H1 (cell line): ENCODE results near the gene DACT3. TPM values are rescaled to one million over a fixed set of nuclear protein-coding genes. Genes with fewer than 3 reads are reported as not detected.

Source experiments
- CTCF ChIA-PET: fragments of 300-600 bp; sonication (Branson Sonifier 250); formaldehyde crosslinking; loops from one replicate; lab custom pipeline; 2021; ENCODE audit not compliant: partially characterized antibody; lab: Charles Lee
- POLR2A ChIA-PET: fragments of 300-600 bp; sonication (Branson Sonifier 250); formaldehyde crosslinking; loops from one replicate; lab custom pipeline; 2021; ENCODE audit warnings: inconsistent platforms; ENCODE audit not compliant: partially characterized antibody; lab: Charles Lee
- DNase-seq, 2 experiments: peaks; one replicate each; pipeline versions ENCODE4 v3.0.0 to v3.0.0-alpha.2; 2010 to 2022; ENCODE audit warnings: low spot score in 2 of 2, low read depth in 1 of 2, mixed read lengths in 1 of 2
- FAIRE-seq: peaks from 2 replicates; lab custom pipeline; 2011; peaks lifted over from hg19 to GRCh38; lab: Jason Lieb, UNC
- H2AFZ ChIP-seq: 2 replicates; pipeline ENCODE4 v1.8.1; 2012; ENCODE audit warnings: low read length, inconsistent platforms
- H2AK5ac ChIP-seq: 2 replicates; pipeline ENCODE4 v1.6.1; 2013; ENCODE audit warnings: low read depth, low read length
- H2BK120ac ChIP-seq: replicated peaks from 2 replicates; pipeline ENCODE3; 2013; ENCODE audit warnings: low read depth, low read length, inconsistent platforms
- H2BK12ac ChIP-seq: 2 replicates; pipeline ENCODE4 v1.6.1; 2013; ENCODE audit warnings: low read depth, low read length
- H2BK15ac ChIP-seq: 2 replicates; pipeline ENCODE4 v1.6.1; 2013; ENCODE audit warnings: low read length
- H2BK20ac ChIP-seq: 2 replicates; pipeline ENCODE4 v1.6.1; 2013; ENCODE audit warnings: low read length
- H2BK5ac ChIP-seq: 2 replicates; pipeline ENCODE4 v1.6.1; 2013; ENCODE audit warnings: low read depth, low read length
- H3K14ac ChIP-seq: 2 replicates; pipeline ENCODE4 v1.6.1; 2013; ENCODE audit warnings: inconsistent platforms; ENCODE audit not compliant: insufficient read length
- H3K18ac ChIP-seq: 2 replicates; pipeline ENCODE4 v1.6.1; 2013; ENCODE audit warnings: low read length; ENCODE audit errors: extremely low read depth
- H3K23ac ChIP-seq: 2 replicates; pipeline ENCODE4 v1.6.1; 2013; ENCODE audit warnings: inconsistent platforms; ENCODE audit not compliant: insufficient read length
- H3K23me2 ChIP-seq: 2 replicates; pipeline ENCODE4 v1.6.1; 2013; ENCODE audit warnings: low read depth, low read length
- H3K27ac ChIP-seq: 2 replicates; pipeline ENCODE4 v1.6.1; 2011; ENCODE audit warnings: low read depth, low read length, inconsistent platforms
- H3K27me3 ChIP-seq, 4 experiments: replicated peaks in 1 of 4; 1 replicate in 1 of 4; 2 replicates in 3 of 4; pipeline versions ENCODE4 v1.6.1 to v1.8.1; 2011 to 2013; ENCODE audit warnings: low read length in 3 of 4, mild to moderate bottlenecking in 3 of 4, inconsistent platforms in 2 of 4, mixed read lengths in 2 of 4, moderate library complexity in 1 of 4; ENCODE audit not compliant: control insufficient read depth in 3 of 4, insufficient read depth in 3 of 4; ENCODE audit errors: extremely low read depth in 1 of 4
- H3K36me3 ChIP-seq, 4 experiments: 2 replicates each; pipeline versions ENCODE4 v1.6.1 to v1.8.1; 2011 to 2013; ENCODE audit warnings: mild to moderate bottlenecking in 4 of 4, low read length in 3 of 4, moderate library complexity in 2 of 4, control low read depth in 1 of 4, inconsistent platforms in 1 of 4; ENCODE audit not compliant: insufficient read depth in 4 of 4, control insufficient read depth in 2 of 4
- H3K4ac ChIP-seq: replicated peaks from 2 replicates; pipeline ENCODE3; 2013; ENCODE audit warnings: low read length, low read depth, mixed read lengths, inconsistent platforms; ENCODE audit not compliant: insufficient read length
- H3K4me1 ChIP-seq, 4 experiments: replicated peaks in 1 of 4; 1 replicate in 1 of 4; 2 replicates in 3 of 4; pipeline versions ENCODE4 v1.6.1 to v1.8.1; 2011 to 2013; ENCODE audit warnings: low read length in 3 of 4, inconsistent platforms in 2 of 4, mixed read lengths in 1 of 4; ENCODE audit not compliant: insufficient read depth in 4 of 4, control insufficient read depth in 3 of 4
- H3K4me2 ChIP-seq, 2 experiments: 2 replicates each; pipeline versions ENCODE4 v1.6.1 to v1.8.1; 2011 to 2013; ENCODE audit warnings: low read depth in 2 of 2, low read length in 2 of 2, control low read depth in 1 of 2, inconsistent platforms in 1 of 2, mild to moderate bottlenecking in 1 of 2; ENCODE audit not compliant: insufficient read depth in 1 of 2
- H3K4me3 ChIP-seq, 4 experiments: fragments of 200-600, 300-600 bp in 1 of 4; sonication (generic), shearing (Covaris generic), sonication (Bioruptor Twin) in 1 of 4; 2 replicates each; pipeline versions ENCODE4 v1.5.1 to v1.8.1; 2011 to 2016; ENCODE audit warnings: low read length in 4 of 4, low read depth in 3 of 4, control low read depth in 2 of 4, inconsistent platforms in 2 of 4, mild to moderate bottlenecking in 2 of 4, mixed read lengths in 1 of 4, moderate library complexity in 1 of 4; ENCODE audit not compliant: insufficient read depth in 2 of 4; ENCODE audit errors: extremely low read depth in 1 of 4
- H3K56ac ChIP-seq: replicated peaks from 2 replicates; pipeline ENCODE3; 2013; ENCODE audit warnings: low read depth, mild to moderate bottlenecking, mixed read lengths, low read length, inconsistent platforms; ENCODE audit not compliant: insufficient read length
- H3K79me1 ChIP-seq: 2 replicates; pipeline ENCODE4 v1.6.1; 2013; ENCODE audit warnings: low read depth, low read length, control low read depth
- H3K79me2 ChIP-seq, 2 experiments: 2 replicates each; pipeline versions ENCODE4 v1.6.1 to v1.8.1; 2012 to 2013; ENCODE audit warnings: low read length in 2 of 2, mild to moderate bottlenecking in 2 of 2, inconsistent platforms in 1 of 2; ENCODE audit not compliant: insufficient read depth in 2 of 2, control insufficient read depth in 1 of 2
- H3K9ac ChIP-seq, 4 experiments: replicated peaks in 1 of 4; 1 replicate in 1 of 4; 2 replicates in 3 of 4; pipeline versions ENCODE4 v1.6.1 to v1.8.1; 2011 to 2013; ENCODE audit warnings: low read depth in 3 of 4, low read length in 3 of 4, control low read depth in 2 of 4, mild to moderate bottlenecking in 2 of 4, moderate library complexity in 2 of 4, inconsistent platforms in 1 of 4; ENCODE audit errors: extremely low read depth in 1 of 4
- H3K9me3 ChIP-seq, 2 experiments: 2 replicates each; pipeline versions ENCODE4 v1.6.1 to v1.8.1; 2012 to 2013; ENCODE audit warnings: mild to moderate bottlenecking in 2 of 2, moderate library complexity in 2 of 2, control low read depth in 1 of 2, inconsistent platforms in 1 of 2, low read depth in 1 of 2, low read length in 1 of 2, mixed read lengths in 1 of 2; ENCODE audit not compliant: insufficient read depth in 2 of 2
- H4K20me1 ChIP-seq, 2 experiments: replicated peaks in 1 of 2; 2 replicates each; pipeline versions ENCODE3 to v1.8.1; 2011 to 2013; ENCODE audit warnings: inconsistent platforms in 2 of 2, low read length in 2 of 2, mild to moderate bottlenecking in 1 of 2; ENCODE audit not compliant: insufficient read depth in 2 of 2, control insufficient read depth in 1 of 2
- H4K5ac ChIP-seq: 2 replicates; pipeline ENCODE4 v1.6.1; 2013; ENCODE audit warnings: low read length, low read depth, mixed read lengths, inconsistent platforms; ENCODE audit not compliant: insufficient read length
- H4K8ac ChIP-seq: 2 replicates; pipeline ENCODE4 v1.8.0; 2013; ENCODE audit warnings: mild to moderate bottlenecking, moderate library complexity, low read length, inconsistent platforms; ENCODE audit not compliant: insufficient read depth; ENCODE audit errors: extremely low read depth
- H4K91ac ChIP-seq: replicated peaks from 2 replicates; pipeline ENCODE3; 2013; ENCODE audit warnings: low read length, mixed read lengths, inconsistent platforms; ENCODE audit not compliant: insufficient read length
- CHD1 ChIP-seq: IDR thresholded peaks from 2 replicates; pipeline ENCODE4 v1.6.1; 2012; ENCODE audit warnings: low read depth, low read length, improper control_type of control experiment
- CTCF ChIP-seq, 3 experiments: IDR thresholded peaks; 1 replicate in 2 of 3; 2 replicates in 1 of 3; pipeline versions ENCODE4 v1.5.1 to v1.6.1; 2011; ENCODE audit warnings: low read length in 3 of 3, mild to moderate bottlenecking in 3 of 3, inconsistent platforms in 2 of 3, low read depth in 1 of 3, moderate library complexity in 1 of 3; ENCODE audit not compliant: insufficient read depth in 1 of 3; ENCODE audit errors: control extremely low read depth in 1 of 3
- HDAC6 ChIP-seq: IDR thresholded peaks from one replicate; pipeline ENCODE4 v1.7.1; 2012; ENCODE audit warnings: low read depth, mild to moderate bottlenecking, inconsistent platforms, low read length, moderate library complexity
- KDM5A ChIP-seq: fragments of 200-600 bp; IDR thresholded peaks from 2 replicates; pipeline ENCODE4 v1.7.1; 2012; ENCODE audit warnings: mild to moderate bottlenecking, low read length, inconsistent platforms, mixed read lengths
- MAFK ChIP-seq: IDR thresholded peaks from 2 replicates; pipeline ENCODE4 v1.6.1; 2012; ENCODE audit warnings: low read depth, mild to moderate bottlenecking, improper control_type of control experiment, low read length
- POLR2AphosphoS5 ChIP-seq: IDR thresholded peaks from 2 replicates; pipeline ENCODE4 v1.6.1; 2011; ENCODE audit warnings: low read depth, low read length
- RNF2 ChIP-seq: fragments of 200-900, 300-1000 bp; sonication (generic); IDR thresholded peaks from 2 replicates; pipeline ENCODE4 v1.7.1; 2016; ENCODE audit warnings: borderline replicate concordance, low read depth, mild to moderate bottlenecking, antibody characterized with exemption, low read length; ENCODE audit not compliant: poor library complexity, severe bottlenecking; ENCODE audit errors: missing control alignments
- SIX5 ChIP-seq: IDR thresholded peaks from 2 replicates; pipeline ENCODE4 v1.6.1; 2011; ENCODE audit warnings: mild to moderate bottlenecking, low read depth, low read length
- SP2 ChIP-seq: IDR thresholded peaks from 2 replicates; pipeline ENCODE4 v1.6.1; 2012; ENCODE audit warnings: mild to moderate bottlenecking, low read length, inconsistent platforms
- WGBS, 2 experiments: shearing (Covaris generic) in 1 of 2; methylation state at CpG; one replicate each; pipeline versions ENCODE4 v1.1.6 to v1.1.7; 2013 to 2015; ENCODE audit warnings: low lambda C conversion rate in 2 of 2, mixed read lengths in 2 of 2, inconsistent platforms in 1 of 2, low coverage in 1 of 2, missing lambda C conversion rate in 1 of 2; ENCODE audit not compliant: insufficient replicate concordance in 2 of 2, insufficient coverage in 1 of 2, insufficient read length in 1 of 2; ENCODE audit errors: extremely low coverage in 1 of 2, missing lambda C conversion rate in 1 of 2; 5-methylcytosine and 5-hydroxymethylcytosine counted together
- polyA plus RNA-seq, 7 experiments: library from polyadenylated mRNA; depleted of rRNA in 3 of 7; stranded (reverse) in 5 of 7; unstranded in 2 of 7; fragments of >200 nt in 5 of 7; fragments of 200-250 nt in 2 of 7; gene quantifications; 1 replicate in 5 of 7; 2 replicates in 1 of 7; 4 replicates in 1 of 7; pipeline versions ENCODE4 v1.2.1 to v1.2.3, GENCODE V29; 2011 to 2013; ENCODE audit warnings: missing spikeins in 2 of 7, mixed read lengths in 2 of 7
- total RNA-seq: library from RNA; stranded (reverse); fragmentation: NEBNext Ultra II Directional; extraction: Animal tissue kit (Norgen Biotek cat#: 25700); gene quantifications from 2 replicates; pipeline ENCODE4 v1.2.1, GENCODE V29; 2021

The DACT3 gene
- total and polyA plus RNA-seq, 2 of the 8 experiments (the other 6 are each of a cell fraction or from before 2014, with no cell fraction given) = 1.8 to 2.0 TPM

GRCh38 chr19:46613525-46613924 lies 47.5 kb downstream of the DACT3 start:
- H2AFZ ChIP-seq = no peak overlapping the region
- ChIA-PET CTCF (interaction anchor here (0.5 to 15.6 kb wide), 23 partner anchors 8 to 164 kb away, joined by 3 to 341 read pairs (median 5); partner anchors contain the start of genes CALM3, DACT3 and PTGIR), POLR2A (interaction anchor here (1.0 to 1.1 kb wide), 2 partner anchors 13 to 48 kb away, joined by 3 to 7 read pairs; partner anchors contain the start of gene DACT3)
- H3K36me3 ChIP-seq = peaks cover 9 to 15% (median 12%) of the 10 kb centered on the region in 4 experiments; a peak in 7 of 8 replicates
- no peak overlapping the region for H2BK12ac ChIP-seq
- no peak overlapping the region for H3K4me3 ChIP-seq
- no peak overlapping the region for H2BK5ac ChIP-seq
- H3K9me3 ChIP-seq = no peaks in the 10 kb centered on the region
- H3K79me1 ChIP-seq = no peaks in the 10 kb centered on the region
- no peak overlapping the region for H2BK15ac ChIP-seq
- H3K14ac ChIP-seq = no peak overlapping the region
- WGBS, 2 experiments = 88% methylated on average over 22 of the region's 22 CpGs; no CpG with 5 or more reads in 1 of the 2 experiments
- H2BK120ac ChIP-seq = no peak overlapping the region
- H3K23me2 ChIP-seq = no peaks in the 10 kb centered on the region
- no peak overlapping the region for H3K27ac ChIP-seq
- no peak for DNase-seq
- H2AK5ac ChIP-seq = no peak overlapping the region
- H3K4ac ChIP-seq = no peak overlapping the region
- no peak overlapping the region for H2BK20ac ChIP-seq
- TF ChIP-seq MAFK = no peak
- TF ChIP-seq POLR2AphosphoS5 = no peak
- no peak for TF ChIP-seq RNF2
- no peak for TF ChIP-seq SP2
- no peak for TF ChIP-seq KDM5A
- TF ChIP-seq SIX5 = no peak
- TF ChIP-seq CTCF (IDR thresholded peaks at IDR 0.05; ENCODE audit: control extremely low read depth in 1 of 3, insufficient read depth in 1 of 3, low read depth in 1 of 3, low read length in 3 of 3) = no peak
- TF ChIP-seq CHD1 = no peak
- TF ChIP-seq HDAC6 = no peak
- no peaks in the 10 kb centered on the region for H3K4me1 ChIP-seq
- H3K27me3 ChIP-seq = no peaks in the 10 kb centered on the region
- no peak overlapping the region for H4K91ac ChIP-seq
- no peak overlapping the region for H3K9ac ChIP-seq
- no peak overlapping the region for H3K4me2 ChIP-seq
- no peak overlapping the region for H3K56ac ChIP-seq
- FAIRE-seq = no peak
- no peak overlapping the region for H4K5ac ChIP-seq
- H4K8ac ChIP-seq = peak overlapping the region; percentile 87; the same call in 1 of the 2 replicates
- no peak overlapping the region for H3K23ac ChIP-seq
- no peak overlapping the region for H3K18ac ChIP-seq
- peaks cover 0 to 3% of the 10 kb centered on the region in 2 experiments for H4K20me1 ChIP-seq
- no peaks in the 10 kb centered on the region for H3K79me2 ChIP-seq
